GM12891 (cell line): Measurements from ENCODE around the gene TGFBR3.

ENCODE experiments used
- DNase-seq: peaks from one replicate; pipeline ENCODE4 v3.0.0; 2011; ENCODE audit warnings: low spot score; ENCODE audit not compliant: insufficient read length
- FAIRE-seq: peaks from 2 replicates; lab custom pipeline; 2011; peaks lifted over from hg19 to GRCh38; lab: Jason Lieb, UNC
- PAX5 ChIP-seq: IDR thresholded peaks from 2 replicates; pipeline ENCODE4 v1.6.1; 2011; ENCODE audit warnings: low read length, moderate library complexity, mild to moderate bottlenecking; ENCODE audit not compliant: insufficient read depth, severe bottlenecking
- POLR2A ChIP-seq: IDR thresholded peaks from 2 replicates; pipeline ENCODE4 v1.6.1; 2011; ENCODE audit warnings: low read depth, low read length, control low read depth
- POLR2AphosphoS5 ChIP-seq: IDR thresholded peaks from 2 replicates; pipeline ENCODE4 v1.6.1; 2011; ENCODE audit warnings: low read depth, low read length, control low read depth
- POU2F2 ChIP-seq: IDR thresholded peaks from 2 replicates; pipeline ENCODE4 v1.6.1; 2011; ENCODE audit warnings: low read depth, mild to moderate bottlenecking, control low read depth, low read length, moderate library complexity
- SPI1 ChIP-seq: IDR thresholded peaks from 2 replicates; pipeline ENCODE4 v1.6.1; 2011; ENCODE audit warnings: low read depth, low read length, control low read depth
- TAF1 ChIP-seq: IDR thresholded peaks from 2 replicates; pipeline ENCODE4 v1.6.1; 2011; ENCODE audit warnings: low read depth, low read length, control low read depth

TGFBR3 gene

DNA sequence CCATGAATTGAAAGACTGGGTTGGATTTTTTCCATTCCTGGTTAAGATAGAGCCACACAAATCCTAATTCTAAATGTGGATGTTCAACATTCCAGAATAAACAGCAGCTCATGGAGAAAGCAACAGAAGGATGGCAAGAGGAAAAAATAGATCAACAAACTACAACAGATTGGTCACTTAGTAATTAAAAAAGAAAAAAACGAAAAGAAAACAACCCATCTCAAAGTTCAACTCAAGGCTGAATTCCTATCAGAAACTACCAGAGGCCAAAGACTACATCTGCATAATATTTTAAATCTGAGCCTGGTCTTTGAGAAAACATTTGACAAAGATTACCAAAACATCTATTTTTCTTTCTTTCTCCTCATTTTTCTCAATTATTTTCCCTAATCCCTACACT, 69.9 kb downstream of the TGFBR3 start:
- TF ChIP-seq POLR2AphosphoS5, result no peak
- TF ChIP-seq SPI1, result no peak
- no peak for TF ChIP-seq POLR2A
- TF ChIP-seq PAX5, result no peak
- no peak for TF ChIP-seq POU2F2
- TF ChIP-seq TAF1, result no peak
- FAIRE-seq, result no peak
- DNase-seq, result no peak

DNA sequence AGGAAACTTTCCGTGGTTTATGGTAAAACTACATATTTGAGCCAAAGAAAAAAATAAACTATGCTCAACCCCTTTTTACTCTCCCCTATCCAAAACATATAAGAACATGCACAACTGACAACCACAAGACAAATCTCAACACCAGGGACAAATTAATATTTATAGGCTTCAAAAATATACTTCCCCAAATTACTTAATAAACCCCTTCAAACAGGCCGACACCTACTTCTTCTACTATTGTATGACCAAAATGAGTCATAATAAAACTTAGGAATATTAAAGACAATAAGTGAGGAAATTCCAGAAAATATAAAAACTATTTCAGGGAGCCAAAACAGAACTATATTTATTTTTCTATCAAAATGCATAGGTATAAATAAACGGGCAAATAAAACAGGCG, 71.5 kb downstream of the TGFBR3 start:
- DNase-seq (no peak), FAIRE-seq (no peak)
- TF ChIP-seq POLR2A (no peak), POU2F2 (no peak), SPI1 (no peak), POLR2AphosphoS5 (no peak), TAF1 (no peak), PAX5 (no peak)

DNA sequence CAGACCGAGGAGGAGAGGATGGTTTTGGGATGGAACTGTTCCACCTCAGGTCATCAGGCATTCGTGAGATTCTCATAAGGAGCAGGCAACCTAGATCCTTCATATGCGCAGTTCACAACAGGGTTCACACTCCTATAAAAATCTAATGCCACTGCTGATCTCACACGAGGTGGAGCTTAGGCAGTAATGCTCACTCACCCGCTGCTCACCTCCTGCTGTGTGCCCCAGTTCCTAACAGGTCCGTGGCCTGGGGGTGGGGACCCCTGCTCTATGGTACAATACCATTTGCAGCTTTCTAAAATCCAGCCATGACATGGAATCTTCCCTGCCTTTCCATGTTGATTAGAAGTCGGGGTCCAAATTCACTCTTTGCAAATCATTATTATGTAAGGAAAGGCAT, 72.1 kb downstream of the TGFBR3 start:
- TF ChIP-seq SPI1, result no peak
- TF ChIP-seq POLR2A, result no peak
- DNase-seq (no peak), FAIRE-seq (no peak)

DNA sequence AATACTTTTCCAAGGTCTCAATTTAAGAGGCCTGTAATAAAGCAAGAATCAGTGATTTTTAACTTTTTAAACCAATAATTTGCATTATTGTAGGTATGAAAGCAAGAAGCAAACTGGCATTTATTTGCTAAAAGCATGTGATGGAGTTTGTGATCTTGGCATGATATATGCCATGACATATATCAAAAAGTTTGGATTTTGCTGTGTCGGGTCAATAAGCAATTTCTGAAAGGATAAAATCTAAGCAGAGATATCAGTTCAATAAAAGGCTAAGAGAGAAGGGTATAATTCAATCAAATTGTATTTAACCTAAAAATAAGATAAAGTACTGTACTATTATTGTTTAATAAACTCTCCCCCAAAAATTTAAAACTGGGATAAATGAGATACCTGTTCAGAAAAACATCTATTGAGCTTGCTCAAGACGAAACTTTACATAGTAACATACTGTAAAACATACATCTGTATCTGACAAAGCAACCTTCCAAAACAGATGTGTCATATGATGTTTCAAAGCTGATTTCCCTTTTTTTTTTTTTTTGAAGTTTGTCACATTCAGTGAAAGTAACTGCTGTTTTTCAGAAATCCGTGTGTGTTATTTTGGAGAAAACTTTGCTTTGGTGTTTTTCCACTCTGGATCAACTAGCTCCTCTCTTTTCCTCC, 74.5 kb downstream of the TGFBR3 start:
- DNase-seq, result no peak
- TF ChIP-seq TAF1 (no peak), POLR2AphosphoS5 (no peak), SPI1 (no peak), PAX5 (no peak), POU2F2 (no peak), POLR2A (no peak)
- FAIRE-seq, result no peak

DNA sequence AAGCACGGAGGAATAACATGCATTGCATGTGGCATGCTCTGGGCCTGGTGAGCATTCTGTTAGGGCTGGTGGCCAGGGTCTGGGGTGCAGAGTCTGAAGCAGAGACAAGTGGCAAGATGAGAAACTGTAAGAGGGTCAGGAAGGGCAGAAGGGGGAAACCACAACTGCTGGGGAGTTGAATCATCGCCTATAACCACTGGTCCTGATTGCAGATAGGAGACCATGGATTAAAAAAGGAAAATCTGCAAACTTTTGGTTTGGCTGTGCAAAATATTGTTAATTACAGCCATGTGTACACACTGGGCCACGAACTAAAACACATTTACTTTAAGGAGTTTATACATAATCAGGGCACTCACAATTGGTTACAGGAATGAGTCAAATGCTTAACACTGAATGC, 76.6 kb downstream of the TGFBR3 start:
- no peak for DNase-seq
- no peak for FAIRE-seq
- TF ChIP-seq PAX5 (no peak), POLR2AphosphoS5 (no peak), POLR2A (no peak), TAF1 (no peak), SPI1 (no peak), POU2F2 (no peak)

DNA sequence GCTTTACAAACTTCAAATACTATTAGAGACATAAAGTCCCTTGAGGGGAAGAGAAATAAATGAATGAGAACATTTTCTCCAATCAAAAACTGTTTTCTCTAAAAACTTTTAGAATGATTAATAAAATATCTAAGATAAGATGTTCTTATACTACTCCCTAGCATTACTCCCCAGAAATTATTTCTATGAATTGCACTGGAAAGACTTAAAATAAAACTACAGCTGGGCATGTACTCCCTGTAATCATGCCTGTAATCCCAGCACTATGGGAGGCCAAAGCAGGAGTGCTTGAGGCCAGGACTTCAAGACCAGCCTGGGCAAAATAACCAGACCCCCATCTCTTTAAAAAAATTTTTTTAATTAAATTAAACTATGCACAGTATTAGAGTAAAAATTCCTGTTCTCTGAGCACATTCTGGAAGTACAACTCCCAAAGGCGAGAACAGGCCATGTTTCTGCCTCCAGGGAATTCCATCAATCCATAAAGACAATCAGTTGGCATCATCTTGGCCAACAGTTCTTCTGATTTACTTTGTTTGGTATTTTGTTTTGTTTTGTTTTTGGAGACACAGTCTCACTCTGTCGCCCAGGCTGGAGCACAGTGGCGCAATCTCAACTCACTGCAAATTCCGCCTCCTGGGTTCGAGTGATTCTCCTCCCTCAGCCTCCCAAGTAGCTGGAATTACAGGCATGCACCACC, 77.9 kb downstream of the TGFBR3 start:
- TF ChIP-seq POLR2AphosphoS5 (no peak), POLR2A (no peak), POU2F2 (no peak), PAX5 (no peak), SPI1 (no peak), TAF1 (no peak)
- DNase-seq, result no peak
- no peak for FAIRE-seq

DNA sequence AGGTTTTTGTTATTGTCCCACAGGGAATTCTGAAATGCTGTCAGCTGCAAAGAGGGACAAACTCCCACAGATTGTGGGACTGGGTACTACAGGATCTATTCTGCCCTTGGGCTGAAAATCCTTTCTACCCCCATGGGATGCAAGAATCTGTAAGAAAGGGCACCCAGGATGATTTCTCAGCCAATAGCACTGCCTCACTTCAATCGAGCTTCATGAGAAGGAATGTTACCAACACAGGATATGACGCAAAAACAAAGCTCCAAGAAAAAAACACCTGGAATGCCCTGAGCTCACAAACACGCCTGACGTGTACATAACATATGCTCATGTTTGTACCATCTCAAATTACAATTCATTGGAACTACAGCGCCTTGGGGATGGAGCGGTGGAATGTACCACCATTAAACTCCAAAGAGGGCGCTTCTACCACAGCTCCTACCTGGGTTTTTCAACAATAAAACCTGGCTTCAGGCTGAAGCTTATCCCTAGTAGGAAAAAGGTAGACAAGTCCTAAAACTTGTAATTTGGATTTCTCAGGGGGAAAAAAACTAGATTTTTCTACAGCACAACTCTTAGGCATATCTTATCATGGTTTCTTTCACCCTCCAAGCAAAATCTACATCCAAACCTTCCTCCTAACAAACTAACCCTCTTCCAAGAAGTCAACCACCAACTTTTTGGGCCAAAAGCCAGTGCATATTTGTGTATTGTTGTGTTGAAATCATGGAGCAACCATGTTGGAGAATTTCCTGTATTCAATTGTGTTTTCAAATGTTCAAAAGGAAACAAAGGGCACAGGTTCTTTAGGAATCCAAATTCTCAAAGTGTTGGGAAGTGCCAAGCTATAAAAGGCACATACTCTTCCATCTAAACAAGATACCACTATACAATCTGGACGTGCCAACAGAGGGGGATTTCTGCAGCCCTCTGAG, 78.9 kb downstream of the TGFBR3 start:
- DNase-seq, result no peak
- TF ChIP-seq PAX5 (no peak), POLR2A (no peak), SPI1 (no peak), TAF1 (no peak), POLR2AphosphoS5 (no peak), POU2F2 (no peak)
- FAIRE-seq, result no peak

DNA sequence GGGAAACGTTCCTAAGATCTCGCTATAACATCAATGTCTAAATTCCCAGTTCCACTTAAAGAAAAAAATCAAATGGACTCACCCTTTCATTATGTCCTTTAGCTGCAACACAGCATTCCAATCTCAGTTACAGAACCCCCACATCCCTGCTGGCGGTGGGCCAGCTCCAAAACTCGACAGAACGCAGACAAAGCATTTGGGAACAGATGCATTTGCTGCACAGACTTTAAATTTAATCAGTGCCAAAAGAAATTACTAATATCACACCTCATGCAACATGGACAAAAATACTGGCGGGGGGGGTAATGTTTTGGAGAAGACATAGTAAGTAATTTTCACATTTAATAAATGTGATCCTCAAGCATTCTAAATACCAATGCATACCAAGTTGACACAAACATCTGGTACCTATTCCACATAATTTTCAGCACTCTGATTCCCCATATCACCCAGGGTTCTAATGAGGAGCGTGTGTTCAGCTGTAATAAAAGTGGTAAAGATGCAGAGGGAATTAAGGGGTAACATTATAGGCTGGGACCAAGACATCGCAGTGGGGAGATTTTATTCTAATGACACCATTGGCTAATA, 79.7 kb downstream of the TGFBR3 start:
- no peak for FAIRE-seq
- TF ChIP-seq POU2F2 (no peak), POLR2A (no peak), SPI1 (no peak), TAF1 (no peak), PAX5 (no peak), POLR2AphosphoS5 (no peak)
- no peak for DNase-seq

DNA sequence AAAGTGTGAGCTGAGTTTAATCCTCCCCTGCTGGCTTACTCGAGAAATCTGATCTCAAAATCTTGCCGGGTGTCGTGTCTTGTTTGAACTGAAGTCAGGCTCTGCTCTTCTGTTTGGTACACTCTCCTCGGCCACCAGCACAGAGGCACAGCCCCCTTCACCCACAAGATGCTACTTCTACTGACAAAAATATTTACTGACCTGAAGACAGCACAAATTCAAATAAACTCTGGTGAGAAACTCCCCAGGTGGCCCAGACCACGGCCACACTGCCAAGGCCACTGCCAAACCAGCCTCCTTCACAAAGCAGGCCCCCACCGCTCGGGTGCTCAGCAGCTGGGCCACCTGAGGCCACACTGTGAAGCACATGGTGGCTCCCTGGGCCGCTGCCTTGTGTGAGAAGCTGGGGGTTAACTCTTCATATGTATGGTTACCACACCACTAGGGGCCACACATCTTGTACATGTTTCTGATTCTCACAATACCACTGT, 80.6 kb downstream of the TGFBR3 start:
- no peak for TF ChIP-seq TAF1
- TF ChIP-seq PAX5, result no peak
- no peak for TF ChIP-seq SPI1
- no peak for TF ChIP-seq POLR2AphosphoS5
- no peak for TF ChIP-seq POU2F2
- no peak for TF ChIP-seq POLR2A
- FAIRE-seq, result no peak
- no peak for DNase-seq
